NCI-H1436 (cell line): Measurements from ENCODE around the gene FAM149A.

Experiments
- DNase-seq: peaks from one replicate; lab custom pipeline; 2025; lab: John Stamatoyannopoulos, UW

The FAM149A gene

DNA sequence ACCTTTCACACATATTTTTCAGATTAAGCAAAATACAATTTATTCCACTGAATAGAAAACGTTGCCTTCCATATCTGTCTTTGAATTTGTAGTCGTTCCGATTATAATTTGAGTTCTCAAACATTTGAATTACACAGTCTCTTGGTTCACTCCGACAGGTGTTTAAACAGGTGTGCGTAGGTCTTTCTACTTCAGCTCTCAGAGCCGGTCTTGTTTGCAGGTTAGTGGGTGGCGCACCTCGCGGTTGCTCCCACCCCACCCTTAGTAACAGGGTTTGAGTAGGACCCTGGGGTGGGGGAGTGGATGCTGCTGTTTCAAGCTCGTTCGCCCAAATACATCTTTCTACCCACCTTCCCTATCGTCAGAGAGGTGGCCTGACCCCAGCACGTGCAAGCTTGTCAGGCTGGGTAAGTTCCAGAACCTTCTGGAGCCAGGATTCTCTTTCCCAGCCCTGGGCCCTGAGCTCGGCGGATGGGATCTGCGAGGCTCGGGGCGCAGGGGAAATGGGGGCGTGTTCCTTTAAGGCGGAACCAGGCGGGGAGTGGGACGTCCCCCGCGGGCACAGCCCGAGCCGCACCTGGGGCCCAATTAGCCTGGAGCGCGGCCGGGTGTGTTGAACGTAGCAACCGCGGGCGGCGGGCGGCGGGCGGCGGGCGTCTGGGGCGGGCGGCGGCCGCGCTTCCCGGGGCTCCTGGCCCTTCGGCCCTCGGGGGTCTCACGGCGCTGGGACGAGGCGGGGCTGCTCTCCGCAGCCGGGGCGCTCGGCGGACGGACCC is at the start of gene FAM149A:
Gene FAM149A (plus strand): TSS at position 591 of the 776 bp plus-strand sequence.
- peak; percentile 16 for DNase-seq

DNA sequence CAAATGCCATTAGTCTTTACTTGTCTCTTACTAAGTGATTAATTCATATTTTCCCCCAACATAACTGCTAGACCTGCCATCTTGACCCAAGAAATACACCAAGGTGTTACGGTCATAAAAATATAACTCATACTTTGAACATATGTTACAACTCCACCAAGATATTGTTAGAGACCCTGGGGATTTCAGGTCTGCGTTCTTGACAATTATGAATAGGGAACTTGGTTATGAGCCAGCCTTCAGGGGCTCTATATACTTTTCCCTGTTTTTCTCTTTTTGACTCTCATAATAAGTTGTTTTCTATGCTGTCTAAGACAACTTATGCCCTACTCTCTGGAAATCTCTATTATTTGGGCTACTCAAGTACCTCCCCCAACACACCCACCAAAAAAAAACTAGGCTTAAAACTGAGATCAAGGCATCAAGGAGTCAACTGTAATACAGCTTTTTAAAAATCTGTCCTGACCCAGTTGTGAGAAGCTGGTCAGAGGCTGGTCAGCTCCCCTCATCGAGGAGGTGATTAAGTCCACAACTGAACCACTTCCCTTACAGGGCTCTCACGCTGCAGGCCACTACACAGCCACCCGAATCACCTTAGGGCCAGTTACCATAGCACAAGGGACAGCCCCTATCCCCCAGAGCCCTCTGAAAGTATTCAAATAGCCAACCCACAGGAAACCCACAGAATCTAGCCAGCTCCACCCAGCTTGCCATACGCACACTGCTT is 46.1 kb upstream of the FAM149A start:
- DNase-seq, result no peak

- DNase-seq, result no peak
Observed at GRCh38 chr4:186058980-186059316, 45.6 kb upstream of the FAM149A start.

GRCh38 chr4:186061921-186062320 is 42.6 kb upstream of the FAM149A start:
- DNase-seq, result no peak

- no peak for DNase-seq
Observed at GRCh38 chr4:186067757-186068385, 36.6 kb upstream of the FAM149A start.

GRCh38 chr4:186068581-186069348 is 35.7 kb upstream of the FAM149A start, which contains the start of gene TLR3:
TSS of gene TLR3 (plus strand) at chr4:186069156. CDS start at chr4:186076620, 7,464 bp downstream.
- no peak for DNase-seq

DNA sequence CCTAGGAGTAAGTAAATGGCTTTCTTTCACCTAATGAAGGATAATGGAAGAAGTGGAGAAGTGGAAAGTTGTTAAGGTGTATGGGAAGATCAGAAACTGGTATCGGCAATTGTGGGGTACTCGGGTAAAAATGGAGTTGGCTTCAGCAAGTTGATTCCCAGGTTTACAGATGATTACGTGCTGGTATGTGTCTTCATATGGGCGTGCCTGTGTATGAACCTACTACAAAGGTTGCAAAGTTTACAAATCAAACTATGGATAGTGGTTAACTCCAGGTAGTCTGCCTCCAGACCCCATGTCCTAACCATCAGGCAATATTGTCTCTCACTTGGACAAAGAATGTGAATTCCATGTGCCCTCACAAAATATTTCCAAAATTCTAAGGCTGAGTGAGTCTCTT is 34.8 kb upstream of the FAM149A start:
- no peak for DNase-seq

DNA sequence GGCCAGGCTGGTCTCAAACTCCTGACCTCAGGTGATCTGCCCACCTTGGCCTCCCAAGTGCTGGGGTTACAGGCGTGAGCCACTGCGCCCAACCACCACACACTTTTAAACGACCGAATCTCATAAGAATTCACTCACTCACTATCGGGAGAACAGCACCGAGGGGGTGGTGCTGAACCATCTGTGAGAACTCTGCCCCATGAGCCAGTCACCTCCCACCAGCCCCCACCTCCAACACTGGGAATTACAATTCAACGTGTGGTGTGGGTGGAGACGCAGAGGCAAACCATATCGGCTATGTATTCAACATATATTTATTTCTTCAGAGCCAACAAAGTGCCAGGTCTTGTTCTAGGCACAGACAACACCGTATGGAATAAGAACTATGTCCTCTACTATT is 32.0 kb upstream of the FAM149A start:
- DNase-seq, result no peak

DNA sequence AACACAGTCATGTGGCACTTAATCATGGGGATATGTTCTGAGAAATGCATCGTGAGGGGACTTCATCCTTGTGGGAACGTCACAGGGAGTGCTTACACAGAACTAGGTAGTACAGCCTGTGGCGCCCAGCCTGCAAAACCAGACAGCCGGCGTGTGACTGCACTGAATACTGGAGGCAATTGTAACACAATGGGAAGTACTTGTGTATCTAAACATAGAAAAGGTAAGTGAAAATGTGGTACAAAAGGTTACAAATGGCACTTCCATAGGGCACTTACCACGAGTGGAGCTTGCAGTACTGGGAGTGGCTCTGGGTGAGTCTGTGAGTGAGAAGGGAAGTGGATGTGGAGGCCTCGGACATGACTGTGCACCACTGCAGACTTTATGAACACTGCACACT is 30.3 kb upstream of the FAM149A start:
- no peak for DNase-seq

DNA sequence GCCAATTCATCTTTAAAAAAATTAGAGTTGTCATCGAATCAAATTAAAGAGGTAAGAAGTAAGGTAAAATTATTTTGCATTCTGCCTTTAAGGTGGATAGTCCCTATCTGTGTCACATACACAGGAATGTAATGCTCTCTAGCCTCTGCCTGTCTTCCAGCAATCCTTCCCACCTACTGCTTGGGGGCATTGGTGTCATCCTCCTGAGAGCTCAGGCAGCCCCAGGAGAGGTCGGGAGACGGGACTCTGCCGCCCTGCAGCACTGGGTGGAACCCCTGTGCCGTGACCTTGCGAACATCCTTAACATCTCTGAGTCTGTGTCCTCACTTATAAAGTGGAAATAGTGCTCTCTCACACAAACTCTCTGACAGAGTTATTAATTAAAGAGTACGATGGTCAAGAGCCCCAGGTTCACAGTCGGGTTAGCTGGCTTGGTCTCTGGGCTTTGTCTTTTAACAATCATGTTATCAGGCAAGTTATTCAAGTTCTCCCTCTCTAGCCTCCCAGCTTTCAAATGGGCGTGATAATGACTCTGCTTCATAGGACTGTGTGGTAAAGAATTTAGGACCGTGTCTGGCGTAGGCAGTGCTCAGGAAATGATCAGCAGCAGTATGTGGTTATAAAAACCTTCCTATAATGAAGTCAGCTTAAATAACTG is 25.4 kb upstream of the FAM149A start:
- no peak for DNase-seq

- no peak for DNase-seq
Observed at GRCh38 chr4:186079694-186080093, 24.8 kb upstream of the FAM149A start.

GRCh38 chr4:186081202-186081807 is 23.2 kb upstream of the FAM149A start:
- no peak for DNase-seq

DNA sequence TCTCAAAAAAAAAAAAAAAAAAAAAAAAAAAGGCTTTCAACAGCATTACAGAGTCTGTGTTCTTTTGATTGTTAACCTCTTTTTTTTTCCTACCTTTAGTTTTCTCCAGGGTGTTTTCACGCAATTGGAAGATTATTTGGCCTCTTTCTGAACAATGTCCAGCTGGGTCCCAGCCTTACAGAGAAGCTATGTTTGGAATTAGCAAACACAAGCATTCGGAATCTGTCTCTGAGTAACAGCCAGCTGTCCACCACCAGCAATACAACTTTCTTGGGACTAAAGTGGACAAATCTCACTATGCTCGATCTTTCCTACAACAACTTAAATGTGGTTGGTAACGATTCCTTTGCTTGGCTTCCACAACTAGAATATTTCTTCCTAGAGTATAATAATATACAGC is 22.3 kb upstream of the FAM149A start:
- no peak for DNase-seq

GRCh38 chr4:186088523-186088922 is 16.0 kb upstream of the FAM149A start:
- DNase-seq, result no peak

GRCh38 chr4:186092296-186092695 is 12.2 kb upstream of the FAM149A start:
- no peak for DNase-seq

DNA sequence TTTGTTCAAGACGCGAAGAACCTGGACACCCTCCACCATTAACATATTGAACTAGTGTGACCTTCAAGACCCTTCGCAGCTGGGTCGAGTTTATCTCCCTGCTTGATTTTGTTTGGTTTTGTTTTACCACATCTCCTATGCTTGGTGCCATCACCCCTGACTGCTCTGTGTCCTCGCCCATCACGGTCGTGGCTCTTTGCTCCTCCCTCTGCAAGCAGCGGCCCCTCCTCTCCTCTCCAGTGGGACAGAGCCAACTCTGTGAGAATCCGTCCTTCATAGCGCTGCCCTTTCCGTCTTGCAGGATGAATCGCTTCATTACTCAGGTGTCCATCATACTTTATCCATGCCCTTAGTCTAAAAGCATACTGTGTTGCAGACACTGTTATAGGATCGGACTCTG is 9.1 kb upstream of the FAM149A start:
- no peak for DNase-seq

GRCh38 chr4:186096681-186097165 is 7.8 kb upstream of the FAM149A start:
- no peak for DNase-seq

DNA sequence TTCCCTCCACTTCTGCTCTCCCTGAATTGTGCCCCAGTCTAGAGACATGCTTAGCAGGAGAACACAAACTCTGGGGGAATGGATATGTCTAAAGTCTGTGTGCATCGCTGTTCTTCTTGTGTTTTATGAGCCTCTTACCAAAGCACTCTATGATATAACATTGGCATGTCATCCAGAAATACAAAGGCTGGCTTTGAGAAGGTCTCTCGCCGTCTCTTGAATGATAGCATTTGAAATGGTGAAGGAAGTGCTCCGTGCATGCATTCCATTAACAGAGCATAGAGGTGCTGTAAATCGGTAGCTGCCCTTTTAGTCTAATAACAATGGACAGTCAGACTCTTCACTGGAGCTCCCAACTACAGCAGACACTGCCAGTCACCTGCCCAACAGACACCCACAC is 7.1 kb upstream of the FAM149A start:
- no peak for DNase-seq

DNA sequence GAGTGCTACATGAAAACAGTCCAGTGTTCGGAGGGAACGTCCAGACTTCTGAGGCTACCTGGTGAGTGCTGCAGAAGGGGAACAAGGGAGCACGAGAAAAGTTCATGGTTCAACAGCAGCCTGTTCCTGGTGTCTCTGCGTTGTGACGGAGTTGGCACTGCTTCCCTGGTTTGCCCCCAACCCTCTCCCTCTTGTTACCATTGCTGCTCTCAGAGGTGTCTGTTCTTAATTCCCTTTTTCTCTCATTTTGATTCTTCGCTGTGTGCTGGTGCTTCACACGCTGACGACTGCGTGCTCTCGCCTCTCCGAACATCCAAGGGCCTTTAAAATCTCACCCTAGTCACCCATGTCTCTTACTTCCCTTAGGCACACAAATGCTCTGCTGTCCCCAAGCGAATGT is 1.6 kb upstream of the FAM149A start:
- no peak for DNase-seq

DNA sequence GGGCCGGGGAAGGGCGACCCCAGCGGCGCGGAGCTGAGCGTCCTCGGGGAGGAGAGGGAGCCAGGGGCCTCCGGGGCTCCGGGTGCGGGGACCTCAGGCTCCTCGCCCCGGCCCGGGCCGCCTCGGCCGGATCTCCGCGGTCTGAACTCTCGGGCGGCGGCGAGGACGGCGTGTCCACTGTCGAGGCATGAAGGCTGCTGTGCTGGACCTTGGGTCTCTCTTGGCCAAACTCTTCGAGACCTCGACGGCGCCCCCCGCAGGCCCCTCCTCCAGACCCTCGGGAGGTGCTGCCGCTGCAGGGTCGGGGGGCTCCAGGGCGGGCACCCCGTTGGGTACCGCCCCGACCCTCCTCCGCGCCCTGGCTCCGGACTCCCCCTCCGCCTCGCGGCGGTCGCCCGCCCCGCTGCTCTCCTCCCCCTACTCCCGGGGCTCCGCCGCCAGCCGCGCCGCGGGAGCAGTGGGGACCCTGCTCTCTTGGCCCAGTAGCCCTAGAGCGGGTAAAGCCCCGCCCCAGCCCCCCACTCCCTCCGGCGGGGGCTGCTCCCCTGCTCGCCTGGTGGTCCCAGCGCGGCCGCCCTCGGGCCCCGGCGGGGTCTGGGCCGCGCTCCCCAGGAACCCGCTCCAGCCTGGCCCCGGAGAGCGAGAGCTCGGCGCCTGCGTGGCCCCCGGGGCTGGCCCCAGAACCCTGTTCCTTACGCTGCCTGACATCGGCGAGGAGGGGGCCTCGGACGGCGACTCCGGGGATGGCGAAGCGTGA is 564 bp downstream of the FAM149A start:
- no peak for DNase-seq
